Immature natural killer cell (primary cell): ENCODE measurements around the gene FAT2. TPM values are rescaled to one million over a fixed set of nuclear protein-coding genes. Genes with fewer than 3 reads are reported as not detected.
A peak's percentile ranks its signal among the peaks of the same experiment; 100 is the strongest.

Source experiments
- DNase-seq, 3 donors: peaks; one replicate each; pipeline ENCODE4 v3.0.0; 2022; ENCODE audit warnings: mixed read lengths in 1 of 3
- H3K27ac Mint-ChIP-seq, 6 donors: one replicate each; pipeline ENCODE4 v1.8.0; 2020; ENCODE audit warnings: mixed read lengths in 6 of 6, mild to moderate bottlenecking in 5 of 6, inconsistent platforms in 4 of 6, moderate library complexity in 3 of 6
- H3K27me3 Mint-ChIP-seq, 3 donors: one replicate each; pipeline ENCODE4 v1.8.0; 2020 to 2021; ENCODE audit warnings: low read depth in 3 of 3, mild to moderate bottlenecking in 3 of 3, mixed read lengths in 3 of 3, moderate library complexity in 3 of 3, inconsistent platforms in 1 of 3
- H3K36me3 Mint-ChIP-seq, 3 donors: one replicate each; pipeline ENCODE4 v1.8.0; 2020; ENCODE audit warnings: mixed read lengths in 3 of 3, inconsistent platforms in 2 of 3, mild to moderate bottlenecking in 2 of 3
- H3K4me1 Mint-ChIP-seq, 2 donors: one replicate each; pipeline ENCODE4 v1.8.0; 2020; ENCODE audit warnings: inconsistent platforms in 2 of 2, mild to moderate bottlenecking in 2 of 2, mixed read lengths in 2 of 2, moderate library complexity in 1 of 2
- H3K4me3 Mint-ChIP-seq, 5 donors: one replicate each; pipeline ENCODE4 v1.8.0; 2020; ENCODE audit warnings: mild to moderate bottlenecking in 5 of 5, mixed read lengths in 5 of 5, inconsistent platforms in 3 of 5, moderate library complexity in 3 of 5
- H3K9me3 Mint-ChIP-seq, 6 donors: one replicate each; pipeline ENCODE4 v1.8.0; 2020; ENCODE audit warnings: mild to moderate bottlenecking in 6 of 6, mixed read lengths in 6 of 6, inconsistent platforms in 4 of 6, moderate library complexity in 3 of 6
- polyA plus RNA-seq, 3 donors: library from polyadenylated mRNA; unstranded; fragments of 300-500 nt; fragmentation: Illumina TruSeq; gene quantifications; one replicate each; pipeline ENCODE4 v1.2.3, GENCODE V29; 2021

The FAT2 gene
- polyA plus RNA-seq, 3 donors from 2014 or later, result not detected

DNA sequence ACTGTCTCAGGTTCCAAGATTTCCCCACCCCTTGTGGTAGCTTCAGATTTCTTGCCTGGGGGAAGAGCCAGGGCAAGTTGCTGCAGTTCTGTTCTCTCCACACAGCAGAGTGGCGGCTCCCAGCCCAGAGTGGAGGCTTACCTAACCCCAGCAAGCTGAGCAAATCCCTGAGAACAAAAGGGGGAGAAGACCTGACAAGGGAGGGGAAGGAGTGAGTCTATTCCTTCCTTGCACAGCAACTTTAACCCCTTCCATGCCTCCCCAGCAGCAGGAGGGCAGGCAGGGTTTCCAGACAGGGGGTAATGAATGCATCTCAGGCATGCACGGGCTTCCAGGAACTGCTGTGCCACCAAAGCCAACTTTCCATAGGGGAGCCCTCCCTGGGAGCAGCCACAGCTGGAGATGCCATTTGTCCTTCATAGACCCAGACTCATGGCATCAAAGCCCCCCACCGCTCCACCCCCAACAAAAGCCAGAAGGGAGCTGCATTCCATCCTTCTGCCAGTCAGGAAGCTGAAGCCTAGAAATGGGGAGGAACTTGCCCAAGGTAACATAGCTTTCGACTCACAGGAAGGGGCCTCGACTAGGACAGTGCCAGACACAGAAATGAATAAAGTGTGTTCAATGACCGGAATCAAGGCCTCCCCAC is 28.8 kb upstream of the FAT2 start:
- Mint-ChIP-seq H3K27ac (no peak overlapping the region), H3K9me3 (peaks cover 0 to 2% (median 0%) of the 10 kb centered on the region in 6 donors), H3K4me1 (no peaks in the 10 kb centered on the region), H3K4me3 (no peak overlapping the region), H3K27me3 (peaks cover 0 to 14% (median 5%) of the 10 kb centered on the region in 3 donors), H3K36me3 (no peaks in the 10 kb centered on the region)
- no peak for DNase-seq

DNA sequence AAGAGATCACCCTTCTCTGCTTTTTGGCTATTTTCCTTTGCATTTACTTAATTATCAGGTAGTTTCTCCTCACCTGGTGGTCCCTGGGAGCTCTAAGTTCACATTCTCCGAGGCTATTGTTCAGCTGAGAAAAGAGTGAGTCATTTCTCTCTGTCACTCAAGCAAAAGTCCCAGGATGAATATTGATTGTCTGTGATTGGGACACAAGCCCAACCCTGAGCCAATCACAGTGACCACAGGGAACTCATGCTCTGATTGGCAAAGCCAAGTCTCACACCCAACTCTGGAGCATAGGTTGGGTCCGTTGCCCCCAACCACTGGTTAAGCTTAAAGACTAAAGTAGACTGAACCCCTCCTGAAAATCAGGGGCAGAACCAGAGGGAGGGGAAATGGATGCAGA is 27.8 kb upstream of the FAT2 start:
- H3K4me1 Mint-ChIP-seq, result no peaks in the 10 kb centered on the region
- no peak overlapping the region for H3K27ac Mint-ChIP-seq
- peaks cover 0 to 2% (median 0%) of the 10 kb centered on the region in 6 donors for H3K9me3 Mint-ChIP-seq
- no peak overlapping the region for H3K4me3 Mint-ChIP-seq
- no peaks in the 10 kb centered on the region for H3K36me3 Mint-ChIP-seq
- no peak for DNase-seq
- peaks cover 0 to 14% (median 5%) of the 10 kb centered on the region in 3 donors for H3K27me3 Mint-ChIP-seq

DNA sequence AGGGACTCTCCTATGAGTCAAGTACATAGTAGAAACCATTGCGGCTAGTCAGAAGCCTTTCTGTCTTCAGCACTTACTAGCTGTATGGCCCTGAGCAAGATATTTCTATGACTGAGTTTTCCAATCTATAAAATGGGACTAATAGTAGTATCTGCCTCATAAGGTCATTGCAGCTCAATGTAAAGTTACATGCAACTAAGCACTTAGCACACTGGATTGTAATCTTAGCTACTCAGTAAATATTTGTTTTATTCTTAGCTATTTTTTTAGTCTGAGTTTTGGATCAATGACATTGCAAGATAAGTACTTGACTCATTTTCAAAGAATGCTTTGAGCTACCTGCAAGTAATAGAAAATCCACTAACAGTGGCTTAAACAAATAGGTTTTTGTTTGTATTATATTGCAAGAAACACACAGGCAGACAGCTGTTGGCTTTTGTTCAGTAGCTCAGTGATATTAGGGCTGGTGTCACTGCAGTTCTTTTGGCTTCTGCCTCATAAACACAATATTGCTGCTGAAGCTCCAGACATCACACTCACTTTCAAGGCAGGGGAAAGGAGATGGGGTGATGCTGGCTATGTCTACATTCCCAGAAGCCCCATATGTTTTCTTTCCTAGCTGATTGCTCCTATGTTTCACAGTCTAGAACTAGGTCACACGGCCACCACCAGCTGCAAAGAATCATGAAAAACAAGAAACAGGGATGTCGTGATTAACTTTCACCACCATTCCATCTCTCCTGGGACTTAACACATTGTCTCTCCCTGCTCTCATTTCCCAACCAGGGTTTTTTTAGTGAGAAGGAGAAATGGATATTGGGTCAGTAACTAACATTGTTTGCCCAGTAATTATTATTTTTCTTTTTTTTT is 26.9 kb upstream of the FAT2 start:
- Mint-ChIP-seq H3K36me3 (no peaks in the 10 kb centered on the region), H3K27ac (no peak overlapping the region), H3K27me3 (peaks cover 0 to 14% (median 7%) of the 10 kb centered on the region in 3 donors), H3K4me3 (no peak overlapping the region), H3K9me3 (peaks cover 0 to 2% (median 0%) of the 10 kb centered on the region in 6 donors), H3K4me1 (peaks cover 6% of the 10 kb centered on the region in 2 donors)
- DNase-seq, result no peak

- H3K36me3 Mint-ChIP-seq, result no peaks in the 10 kb centered on the region
- H3K27ac Mint-ChIP-seq, result no peak overlapping the region
- no peak overlapping the region for H3K4me3 Mint-ChIP-seq
- peaks cover 12 to 13% of the 10 kb centered on the region in 2 donors for H3K4me1 Mint-ChIP-seq
- H3K9me3 Mint-ChIP-seq, result peaks cover 0 to 2% (median 0%) of the 10 kb centered on the region in 6 donors
- no peak for DNase-seq
- H3K27me3 Mint-ChIP-seq, result peaks cover 0 to 14% (median 7%) of the 10 kb centered on the region in 3 donors
These were observed 26.3 kb upstream of the FAT2 start for GRCh38 chr5:151617383-151617840.

- no peak for DNase-seq
- peaks cover 20 to 23% of the 10 kb centered on the region in 2 donors for H3K4me1 Mint-ChIP-seq
- peaks cover 0 to 5% (median 2%) of the 10 kb centered on the region in 3 donors for H3K27me3 Mint-ChIP-seq
- H3K36me3 Mint-ChIP-seq, result no peaks in the 10 kb centered on the region
- H3K9me3 Mint-ChIP-seq, result no peaks in the 10 kb centered on the region
- no peak overlapping the region for H3K4me3 Mint-ChIP-seq
- H3K27ac Mint-ChIP-seq, result peak overlapping the region in 1 of 6 donors; percentile 64
These were observed 24.3 kb upstream of the FAT2 start for GRCh38 chr5:151615431-151615830.

GRCh38 chr5:151614565-151614964 is 23.4 kb upstream of the FAT2 start:
- Mint-ChIP-seq H3K4me1 (peaks cover 20 to 23% of the 10 kb centered on the region in 2 donors), H3K27ac (no peak overlapping the region), H3K4me3 (no peak overlapping the region), H3K9me3 (no peaks in the 10 kb centered on the region), H3K36me3 (no peaks in the 10 kb centered on the region), H3K27me3 (peaks cover 0 to 5% (median 2%) of the 10 kb centered on the region in 3 donors)
- DNase-seq, result no peak

DNA sequence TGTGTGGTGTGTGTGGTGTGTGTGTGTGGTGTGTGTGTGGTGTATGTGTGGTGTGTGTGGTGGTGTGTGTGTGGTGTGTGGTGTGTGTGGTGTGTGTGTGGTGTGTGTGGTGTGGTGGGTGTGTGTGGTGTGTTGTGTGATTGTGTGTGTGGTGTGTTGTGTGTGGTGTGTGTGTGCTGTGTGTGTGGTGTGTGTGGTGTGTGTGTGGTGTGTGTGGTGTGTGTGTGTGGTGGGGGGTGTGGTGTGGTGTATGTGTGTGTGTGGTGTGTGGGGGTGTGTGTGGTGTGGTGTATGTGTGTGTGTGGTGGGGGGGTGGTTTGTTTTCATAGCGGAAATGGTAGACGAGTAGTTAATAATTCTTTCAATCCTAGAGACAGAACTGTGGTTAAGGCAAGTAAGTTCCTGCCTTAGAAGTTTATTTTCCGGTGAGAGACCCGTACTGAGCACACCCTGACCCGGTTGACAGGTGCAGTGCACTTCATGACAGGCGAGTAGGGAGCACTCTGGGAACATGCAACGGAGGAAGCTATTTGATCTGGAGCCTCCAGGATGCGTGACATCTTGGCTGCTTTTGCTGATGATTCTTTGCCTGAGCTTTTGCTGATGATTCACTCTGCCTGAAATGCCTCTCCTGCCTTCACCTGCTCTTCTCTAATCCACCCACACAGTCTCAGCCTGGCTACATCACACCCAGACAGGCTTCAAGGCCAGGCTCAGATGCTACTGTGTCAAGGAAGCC is 21.7 kb upstream of the FAT2 start:
- Mint-ChIP-seq H3K4me3 (peak overlapping the region in 3 of 5 donors; percentile 22 to 69 (median 66)), H3K9me3 (no peaks in the 10 kb centered on the region), H3K4me1 (peaks cover 20 to 23% of the 10 kb centered on the region in 2 donors), H3K36me3 (no peaks in the 10 kb centered on the region), H3K27me3 (peaks cover 0 to 5% (median 2%) of the 10 kb centered on the region in 3 donors), H3K27ac (peak overlapping the region in 4 of 6 donors; percentile 11 to 92 (median 70))
- peak in 1 of 3 donors; percentile 5 for DNase-seq

GRCh38 chr5:151611127-151611775 is 20.1 kb upstream of the FAT2 start:
- Mint-ChIP-seq H3K4me1 (peaks cover 20 to 23% of the 10 kb centered on the region in 2 donors), H3K36me3 (no peaks in the 10 kb centered on the region), H3K27me3 (peaks cover 0 to 3% (median 2%) of the 10 kb centered on the region in 3 donors), H3K4me3 (no peak overlapping the region), H3K9me3 (no peaks in the 10 kb centered on the region), H3K27ac (no peak overlapping the region)
- DNase-seq, result no peak

GRCh38 chr5:151608522-151608921 is 17.4 kb upstream of the FAT2 start:
- DNase-seq, result no peak
- Mint-ChIP-seq H3K9me3 (peaks cover 0 to 2% (median 0%) of the 10 kb centered on the region in 6 donors), H3K4me1 (peaks cover 18 to 22% of the 10 kb centered on the region in 2 donors), H3K4me3 (no peak overlapping the region), H3K27ac (no peak overlapping the region), H3K27me3 (peaks cover 2 to 16% (median 4%) of the 10 kb centered on the region in 3 donors), H3K36me3 (no peaks in the 10 kb centered on the region)

DNA sequence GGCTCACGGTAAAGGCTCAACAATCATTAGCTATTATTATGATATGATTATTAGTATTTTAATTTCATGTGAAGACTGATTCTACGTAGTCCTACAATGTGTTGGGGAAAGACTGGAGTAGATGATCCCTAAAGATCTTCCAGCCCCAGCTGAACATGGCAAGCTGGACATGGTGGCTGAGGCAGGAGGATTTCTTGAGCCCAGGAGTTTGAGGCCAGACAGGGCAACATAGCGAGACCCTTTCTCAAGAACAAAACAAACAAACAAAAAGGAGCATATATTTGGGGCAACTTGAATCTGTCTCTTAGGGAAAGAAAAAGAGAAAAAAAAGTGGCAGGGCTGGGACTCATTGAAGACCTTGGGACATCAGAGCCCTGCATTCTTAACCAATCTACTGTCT is 16.2 kb upstream of the FAT2 start:
- Mint-ChIP-seq H3K4me1 (peaks cover 6 to 10% of the 10 kb centered on the region in 2 donors), H3K27me3 (peaks cover 0 to 18% (median 4%) of the 10 kb centered on the region in 3 donors), H3K4me3 (no peak overlapping the region), H3K27ac (no peak overlapping the region), H3K9me3 (peaks cover 0 to 2% (median 0%) of the 10 kb centered on the region in 6 donors), H3K36me3 (no peaks in the 10 kb centered on the region)
- no peak for DNase-seq

GRCh38 chr5:151605559-151605958 is 14.4 kb upstream of the FAT2 start:
- no peaks in the 10 kb centered on the region for H3K36me3 Mint-ChIP-seq
- no peak overlapping the region for H3K4me3 Mint-ChIP-seq
- no peak for DNase-seq
- peaks cover 0 to 18% (median 4%) of the 10 kb centered on the region in 3 donors for H3K27me3 Mint-ChIP-seq
- no peaks in the 10 kb centered on the region for H3K4me1 Mint-ChIP-seq
- peak overlapping the region in 1 of 6 donors; percentile 43 for H3K27ac Mint-ChIP-seq
- H3K9me3 Mint-ChIP-seq, result peaks cover 0 to 2% (median 0%) of the 10 kb centered on the region in 6 donors

- H3K4me3 Mint-ChIP-seq, result no peak overlapping the region
- no peaks in the 10 kb centered on the region for H3K36me3 Mint-ChIP-seq
- H3K27ac Mint-ChIP-seq, result no peak overlapping the region
- peaks cover 3 to 18% (median 7%) of the 10 kb centered on the region in 3 donors for H3K27me3 Mint-ChIP-seq
- no peaks in the 10 kb centered on the region for H3K4me1 Mint-ChIP-seq
- peaks cover 0 to 2% (median 0%) of the 10 kb centered on the region in 6 donors for H3K9me3 Mint-ChIP-seq
- no peak for DNase-seq
These were observed 11.7 kb upstream of the FAT2 start for GRCh38 chr5:151602806-151603205.

- Mint-ChIP-seq H3K4me3 (no peak overlapping the region), H3K27me3 (peaks cover 3 to 15% (median 7%) of the 10 kb centered on the region in 3 donors), H3K9me3 (peaks cover 0 to 2% (median 0%) of the 10 kb centered on the region in 6 donors), H3K4me1 (no peaks in the 10 kb centered on the region), H3K36me3 (no peaks in the 10 kb centered on the region), H3K27ac (no peak overlapping the region)
- no peak for DNase-seq
These were observed 10.3 kb upstream of the FAT2 start for GRCh38 chr5:151601391-151601790.
